GM23338 (cell line): ENCODE results near the gene IL1R1. TPM values are rescaled to one million over a fixed set of nuclear protein-coding genes. Genes with fewer than 3 reads are reported as not detected.

Source experiments
- ATAC-seq: fragments of 200-7000 bp; cut with Tn5 transposase; 3 replicates; pipeline ENCODE4 v1.9.1; 2020
- DNase-seq: peaks from one replicate; pipeline ENCODE4 v3.0.0-alpha.2; 2015; ENCODE audit warnings: low spot score
- H2AFZ ChIP-seq: fragments of 200-600 bp; sonication (generic); 2 replicates; pipeline ENCODE4 v1.8.0; 2016; ENCODE audit warnings: antibody characterized with exemption, mild to moderate bottlenecking, moderate library complexity
- H3F3A ChIP-seq: fragments of 200-600 bp; sonication (generic); replicated peaks from 2 replicates; pipeline ENCODE4 v1.8.0; 2017; ENCODE audit warnings: antibody characterized with exemption, mixed run types, low read depth
- H3K27ac ChIP-seq: fragments of 200-600 bp; sonication (generic); 2 replicates; pipeline ENCODE4 v1.6.1; 2016; ENCODE audit warnings: low read depth
- H3K27me3 ChIP-seq: fragments of 200-600 bp; sonication (generic); 2 replicates; pipeline ENCODE4 v1.8.0; 2016; ENCODE audit warnings: mild to moderate bottlenecking, mixed run types, moderate library complexity; ENCODE audit not compliant: insufficient read depth
- H3K36me3 ChIP-seq: fragments of 200-600 bp; sonication (generic); 2 replicates; pipeline ENCODE4 v1.8.0; 2016; ENCODE audit warnings: mild to moderate bottlenecking; ENCODE audit not compliant: insufficient read depth
- H3K4me1 ChIP-seq: fragments of 200-600 bp; sonication (generic); 2 replicates; pipeline ENCODE4 v1.8.0; 2016; ENCODE audit warnings: mild to moderate bottlenecking, moderate library complexity; ENCODE audit not compliant: insufficient read depth
- H3K4me2 ChIP-seq: fragments of 200-600 bp; sonication (generic); 2 replicates; pipeline ENCODE4 v1.7.1; 2017; ENCODE audit warnings: mixed run types
- H3K4me3 ChIP-seq: fragments of 200-600 bp; sonication (generic); 2 replicates; pipeline ENCODE4 v1.6.1; 2016; ENCODE audit warnings: mixed run types
- H3K79me2 ChIP-seq: fragments of 200-600 bp; sonication (generic); replicated peaks from 2 replicates; pipeline ENCODE4 v1.8.0; 2017; ENCODE audit warnings: mild to moderate bottlenecking; ENCODE audit not compliant: insufficient read depth
- H3K9me2 ChIP-seq: fragments of 200-600 bp; sonication (generic); 2 replicates; pipeline ENCODE4 v1.8.0; 2017; ENCODE audit not compliant: insufficient read depth
- H4K20me1 ChIP-seq: fragments of 200-600 bp; sonication (generic); replicated peaks from 2 replicates; pipeline ENCODE4 v1.8.0; 2017; ENCODE audit warnings: mild to moderate bottlenecking; ENCODE audit not compliant: insufficient read depth
- H3K27ac Mint-ChIP-seq: 2 replicates; pipeline ENCODE4 v1.8.0; 2020; ENCODE audit warnings: inconsistent platforms, mild to moderate bottlenecking, moderate library complexity, mixed read lengths
- H3K27me3 Mint-ChIP-seq: 3 replicates; pipeline ENCODE4 v1.8.0; 2022; ENCODE audit warnings: low read depth, mild to moderate bottlenecking, moderate library complexity, mixed read lengths, inconsistent platforms; ENCODE audit not compliant: insufficient read depth, poor library complexity
- H3K36me3 Mint-ChIP-seq: 3 replicates; pipeline ENCODE4 v1.8.0; 2021; ENCODE audit warnings: low read depth, mild to moderate bottlenecking, inconsistent platforms, moderate library complexity, mixed read lengths
- H3K4me1 Mint-ChIP-seq: 3 replicates; pipeline ENCODE4 v1.8.0; 2020; ENCODE audit warnings: mild to moderate bottlenecking, inconsistent platforms, mixed read lengths
- H3K4me3 Mint-ChIP-seq: 3 replicates; pipeline ENCODE4 v1.8.0; 2021; ENCODE audit warnings: moderate library complexity, mild to moderate bottlenecking, inconsistent platforms, mixed read lengths
- H3K9me3 Mint-ChIP-seq: 3 replicates; pipeline ENCODE4 v1.8.0; 2020; ENCODE audit warnings: moderate library complexity, mild to moderate bottlenecking, inconsistent platforms, mixed read lengths
- CREB1 ChIP-seq: fragments of 250-450 bp; sonication (Bioruptor Pico); IDR thresholded peaks from 2 replicates; pipeline ENCODE4 v1.5.0; 2020; ENCODE audit warnings: low read depth, mild to moderate bottlenecking, moderate library complexity
- EZH2 ChIP-seq: fragments of 200-600 bp; sonication (generic); IDR thresholded peaks from one replicate; pipeline ENCODE4 v1.8.0; 2017; ENCODE audit warnings: antibody characterized with exemption, mild to moderate bottlenecking, low read depth; ENCODE audit not compliant: unreplicated experiment
- EZH2phosphoT487 ChIP-seq: fragments of 200-600 bp; sonication (generic); IDR thresholded peaks from one replicate; pipeline ENCODE4 v1.8.1; 2018; ENCODE audit warnings: antibody characterized with exemption; ENCODE audit not compliant: unreplicated experiment
- JUNB ChIP-seq: IDR thresholded peaks from one replicate; pipeline ENCODE4 v1.6.1; 2016; ENCODE audit warnings: antibody characterized with exemption; ENCODE audit not compliant: unreplicated experiment
- NANOG ChIP-seq: IDR thresholded peaks from 2 replicates; pipeline ENCODE4 v1.6.1; 2016; ENCODE audit warnings: antibody characterized with exemption, borderline replicate concordance
- POLR2AphosphoS5 ChIP-seq: IDR thresholded peaks from 2 replicates; pipeline ENCODE4 v1.6.1; 2016; ENCODE audit warnings: antibody characterized with exemption, low read depth
- STAT1 ChIP-seq: IDR thresholded peaks from one replicate; pipeline ENCODE4 v1.6.1; 2016; ENCODE audit warnings: antibody characterized with exemption; ENCODE audit not compliant: unreplicated experiment
- ZNF114 ChIP-seq: fragments of 250-450 bp; sonication (Bioruptor Pico); IDR thresholded peaks from 2 replicates; pipeline ENCODE4 v1.5.0; 2020; ENCODE audit warnings: mild to moderate bottlenecking, moderate library complexity
- ZNF331 ChIP-seq: fragments of 250-450 bp; sonication (Bioruptor Pico); IDR thresholded peaks from 2 replicates; pipeline ENCODE4 v1.5.0; 2020; ENCODE audit warnings: low read depth, mild to moderate bottlenecking, moderate library complexity
- polyA plus RNA-seq: library from polyadenylated mRNA; unstranded; fragments of >200 nt; fragmentation: Nextera tagmentation; extraction: Ambion mirVana; gene quantifications from 2 replicates; pipeline ENCODE4 v1.2.1, GENCODE V29; 2016
- total RNA-seq: library from RNA; depleted of rRNA; stranded (reverse); fragments of >200 nt; shearing (Covaris generic); gene quantifications from 2 replicates; pipeline ENCODE4 v1.2.3, GENCODE V29; 2014
- TF ChIP-seq, protein P1 (sequence below), 2 experiments: fragments of 200-600 bp in 1 of 2; sonication (generic) in 1 of 2; conservative IDR thresholded peaks; 2 replicates each; pipeline versions ENCODE4 v1.5.1 to v1.6.1; 2016 to 2017; ENCODE audit warnings: antibody characterized with exemption in 2 of 2, low read depth in 2 of 2, mild to moderate bottlenecking in 2 of 2, moderate library complexity in 1 of 2
- TF ChIP-seq, protein P2 (sequence below): IDR thresholded peaks from 2 replicates; pipeline ENCODE4 v1.6.1; 2016; ENCODE audit warnings: antibody characterized with exemption
- TF ChIP-seq, protein P3 (sequence below): fragments of 250-450 bp; sonication (Bioruptor Pico); IDR thresholded peaks from 2 replicates; pipeline ENCODE4 v1.5.0; 2020; ENCODE audit warnings: mild to moderate bottlenecking, moderate library complexity

The IL1R1 gene
- total and polyA plus RNA-seq, 2 experiments from 2014 or later, result 0.17 TPM; not detected in 1

DNA sequence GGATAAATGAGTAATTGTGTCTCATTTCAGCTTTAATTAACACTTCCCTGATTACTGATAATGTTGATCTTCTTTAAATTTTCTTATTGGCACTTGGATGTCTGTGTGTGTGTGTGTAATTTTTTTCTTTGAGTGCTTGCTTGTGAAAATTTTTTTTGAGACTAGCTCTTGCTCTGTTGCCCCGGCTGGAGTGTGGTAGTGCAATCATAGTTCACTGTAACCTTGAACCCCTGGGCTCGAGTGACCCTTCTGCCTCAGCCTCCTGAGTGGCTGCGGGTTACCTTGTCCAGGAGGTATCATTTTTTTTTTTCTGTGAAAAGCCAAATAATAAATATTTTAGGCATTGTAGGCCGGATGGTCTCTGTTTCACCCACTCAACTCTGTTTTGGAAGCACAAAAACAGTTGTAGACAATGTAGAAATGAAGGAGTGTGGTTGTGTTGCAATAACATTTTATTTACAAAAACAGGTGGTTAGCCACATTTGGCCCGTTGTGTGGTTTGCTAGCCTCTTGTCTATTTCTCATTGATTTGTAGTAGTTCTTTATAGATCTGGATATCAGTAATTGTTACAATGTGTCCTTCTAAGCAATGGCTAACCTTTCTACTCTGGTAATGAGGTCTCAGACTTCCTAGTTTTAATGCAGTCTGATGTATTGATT lies 52.2 kb downstream of the IL1R1 start:
- Histone ChIP-seq H3K4me3 (no peak overlapping the region), H3F3A (no peaks in the 10 kb centered on the region), H3K27me3 (no peaks in the 10 kb centered on the region), H3K4me2 (no peak overlapping the region), H3K9me2 (no peaks in the 10 kb centered on the region), H3K36me3 (no peaks in the 10 kb centered on the region), H3K27ac (no peak overlapping the region), H4K20me1 (no peaks in the 10 kb centered on the region), H3K4me1 (no peaks in the 10 kb centered on the region), H3K79me2 (no peaks in the 10 kb centered on the region), H2AFZ (no peak overlapping the region)
- Mint-ChIP-seq H3K27ac (no peak overlapping the region), H3K9me3 (no peaks in the 10 kb centered on the region), H3K36me3 (no peaks in the 10 kb centered on the region), H3K4me3 (no peak overlapping the region), H3K27me3 (peaks cover 2% of the 10 kb centered on the region), H3K4me1 (no peaks in the 10 kb centered on the region)
- ATAC-seq, result no peak
- DNase-seq, result no peak
- TF ChIP-seq ZNF331 (CRISPR knock-in tag) (no peak), CREB1 (CRISPR knock-in tag) (no peak), ZNF114 (no peak), EZH2 (no peak), STAT1 (no peak), POLR2AphosphoS5 (no peak), NANOG (no peak), JUNB (no peak), EZH2phosphoT487 (no peak)
- TF ChIP-seq, protein P1, sequence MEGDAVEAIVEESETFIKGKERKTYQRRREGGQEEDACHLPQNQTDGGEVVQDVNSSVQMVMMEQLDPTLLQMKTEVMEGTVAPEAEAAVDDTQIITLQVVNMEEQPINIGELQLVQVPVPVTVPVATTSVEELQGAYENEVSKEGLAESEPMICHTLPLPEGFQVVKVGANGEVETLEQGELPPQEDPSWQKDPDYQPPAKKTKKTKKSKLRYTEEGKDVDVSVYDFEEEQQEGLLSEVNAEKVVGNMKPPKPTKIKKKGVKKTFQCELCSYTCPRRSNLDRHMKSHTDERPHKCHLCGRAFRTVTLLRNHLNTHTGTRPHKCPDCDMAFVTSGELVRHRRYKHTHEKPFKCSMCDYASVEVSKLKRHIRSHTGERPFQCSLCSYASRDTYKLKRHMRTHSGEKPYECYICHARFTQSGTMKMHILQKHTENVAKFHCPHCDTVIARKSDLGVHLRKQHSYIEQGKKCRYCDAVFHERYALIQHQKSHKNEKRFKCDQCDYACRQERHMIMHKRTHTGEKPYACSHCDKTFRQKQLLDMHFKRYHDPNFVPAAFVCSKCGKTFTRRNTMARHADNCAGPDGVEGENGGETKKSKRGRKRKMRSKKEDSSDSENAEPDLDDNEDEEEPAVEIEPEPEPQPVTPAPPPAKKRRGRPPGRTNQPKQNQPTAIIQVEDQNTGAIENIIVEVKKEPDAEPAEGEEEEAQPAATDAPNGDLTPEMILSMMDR (conservative IDR thresholded peaks at IDR 0.05; ENCODE audit: low read depth in 2 of 2), result no peak
- TF ChIP-seq, protein P2, sequence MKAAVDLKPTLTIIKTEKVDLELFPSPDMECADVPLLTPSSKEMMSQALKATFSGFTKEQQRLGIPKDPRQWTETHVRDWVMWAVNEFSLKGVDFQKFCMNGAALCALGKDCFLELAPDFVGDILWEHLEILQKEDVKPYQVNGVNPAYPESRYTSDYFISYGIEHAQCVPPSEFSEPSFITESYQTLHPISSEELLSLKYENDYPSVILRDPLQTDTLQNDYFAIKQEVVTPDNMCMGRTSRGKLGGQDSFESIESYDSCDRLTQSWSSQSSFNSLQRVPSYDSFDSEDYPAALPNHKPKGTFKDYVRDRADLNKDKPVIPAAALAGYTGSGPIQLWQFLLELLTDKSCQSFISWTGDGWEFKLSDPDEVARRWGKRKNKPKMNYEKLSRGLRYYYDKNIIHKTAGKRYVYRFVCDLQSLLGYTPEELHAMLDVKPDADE, result no peak
- TF ChIP-seq, protein P3, sequence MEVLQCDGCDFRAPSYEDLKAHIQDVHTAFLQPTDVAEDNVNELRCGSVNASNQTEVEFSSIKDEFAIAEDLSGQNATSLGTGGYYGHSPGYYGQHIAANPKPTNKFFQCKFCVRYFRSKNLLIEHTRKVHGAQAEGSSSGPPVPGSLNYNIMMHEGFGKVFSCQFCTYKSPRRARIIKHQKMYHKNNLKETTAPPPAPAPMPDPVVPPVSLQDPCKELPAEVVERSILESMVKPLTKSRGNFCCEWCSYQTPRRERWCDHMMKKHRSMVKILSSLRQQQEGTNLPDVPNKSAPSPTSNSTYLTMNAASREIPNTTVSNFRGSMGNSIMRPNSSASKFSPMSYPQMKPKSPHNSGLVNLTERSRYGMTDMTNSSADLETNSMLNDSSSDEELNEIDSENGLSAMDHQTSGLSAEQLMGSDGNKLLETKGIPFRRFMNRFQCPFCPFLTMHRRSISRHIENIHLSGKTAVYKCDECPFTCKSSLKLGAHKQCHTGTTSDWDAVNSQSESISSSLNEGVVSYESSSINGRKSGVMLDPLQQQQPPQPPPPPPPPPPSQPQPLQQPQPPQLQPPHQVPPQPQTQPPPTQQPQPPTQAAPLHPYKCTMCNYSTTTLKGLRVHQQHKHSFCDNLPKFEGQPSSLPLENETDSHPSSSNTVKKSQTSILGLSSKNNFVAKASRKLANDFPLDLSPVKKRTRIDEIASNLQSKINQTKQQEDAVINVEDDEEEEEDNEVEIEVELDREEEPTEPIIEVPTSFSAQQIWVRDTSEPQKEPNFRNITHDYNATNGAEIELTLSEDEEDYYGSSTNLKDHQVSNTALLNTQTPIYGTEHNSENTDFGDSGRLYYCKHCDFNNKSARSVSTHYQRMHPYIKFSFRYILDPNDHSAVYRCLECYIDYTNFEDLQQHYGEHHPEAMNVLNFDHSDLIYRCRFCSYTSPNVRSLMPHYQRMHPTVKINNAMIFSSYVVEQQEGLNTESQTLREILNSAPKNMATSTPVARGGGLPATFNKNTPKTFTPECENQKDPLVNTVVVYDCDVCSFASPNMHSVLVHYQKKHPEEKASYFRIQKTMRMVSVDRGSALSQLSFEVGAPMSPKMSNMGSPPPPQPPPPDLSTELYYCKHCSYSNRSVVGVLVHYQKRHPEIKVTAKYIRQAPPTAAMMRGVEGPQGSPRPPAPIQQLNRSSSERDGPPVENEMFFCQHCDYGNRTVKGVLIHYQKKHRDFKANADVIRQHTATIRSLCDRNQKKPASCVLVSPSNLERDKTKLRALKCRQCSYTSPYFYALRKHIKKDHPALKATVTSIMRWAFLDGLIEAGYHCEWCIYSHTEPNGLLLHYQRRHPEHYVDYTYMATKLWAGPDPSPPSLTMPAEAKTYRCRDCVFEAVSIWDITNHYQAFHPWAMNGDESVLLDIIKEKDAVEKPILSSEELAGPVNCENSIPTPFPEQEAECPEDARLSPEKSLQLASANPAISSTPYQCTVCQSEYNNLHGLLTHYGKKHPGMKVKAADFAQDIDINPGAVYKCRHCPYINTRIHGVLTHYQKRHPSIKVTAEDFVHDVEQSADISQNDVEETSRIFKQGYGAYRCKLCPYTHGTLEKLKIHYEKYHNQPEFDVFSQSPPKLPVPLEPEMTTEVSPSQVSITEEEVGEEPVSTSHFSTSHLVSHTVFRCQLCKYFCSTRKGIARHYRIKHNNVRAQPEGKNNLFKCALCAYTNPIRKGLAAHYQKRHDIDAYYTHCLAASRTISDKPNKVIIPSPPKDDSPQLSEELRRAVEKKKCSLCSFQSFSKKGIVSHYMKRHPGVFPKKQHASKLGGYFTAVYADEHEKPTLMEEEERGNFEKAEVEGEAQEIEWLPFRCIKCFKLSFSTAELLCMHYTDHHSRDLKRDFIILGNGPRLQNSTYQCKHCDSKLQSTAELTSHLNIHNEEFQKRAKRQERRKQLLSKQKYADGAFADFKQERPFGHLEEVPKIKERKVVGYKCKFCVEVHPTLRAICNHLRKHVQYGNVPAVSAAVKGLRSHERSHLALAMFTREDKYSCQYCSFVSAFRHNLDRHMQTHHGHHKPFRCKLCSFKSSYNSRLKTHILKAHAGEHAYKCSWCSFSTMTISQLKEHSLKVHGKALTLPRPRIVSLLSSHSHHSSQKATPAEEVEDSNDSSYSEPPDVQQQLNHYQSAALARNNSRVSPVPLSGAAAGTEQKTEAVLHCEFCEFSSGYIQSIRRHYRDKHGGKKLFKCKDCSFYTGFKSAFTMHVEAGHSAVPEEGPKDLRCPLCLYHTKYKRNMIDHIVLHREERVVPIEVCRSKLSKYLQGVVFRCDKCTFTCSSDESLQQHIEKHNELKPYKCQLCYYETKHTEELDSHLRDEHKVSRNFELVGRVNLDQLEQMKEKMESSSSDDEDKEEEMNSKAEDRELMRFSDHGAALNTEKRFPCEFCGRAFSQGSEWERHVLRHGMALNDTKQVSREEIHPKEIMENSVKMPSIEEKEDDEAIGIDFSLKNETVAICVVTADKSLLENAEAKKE, result no peak
